HL-60/S4 (cell line): ENCODE data around the gene ZNF23.

Source experiments
- in situ Hi-C: fragments of 300-500 bp; cut with MboI; formaldehyde crosslinking; loops from 2 replicates; pipeline ENCODE4 v1.14.3; 2022; ENCODE audit warnings: low sequenced_read_pairs

Gene ZNF23

DNA sequence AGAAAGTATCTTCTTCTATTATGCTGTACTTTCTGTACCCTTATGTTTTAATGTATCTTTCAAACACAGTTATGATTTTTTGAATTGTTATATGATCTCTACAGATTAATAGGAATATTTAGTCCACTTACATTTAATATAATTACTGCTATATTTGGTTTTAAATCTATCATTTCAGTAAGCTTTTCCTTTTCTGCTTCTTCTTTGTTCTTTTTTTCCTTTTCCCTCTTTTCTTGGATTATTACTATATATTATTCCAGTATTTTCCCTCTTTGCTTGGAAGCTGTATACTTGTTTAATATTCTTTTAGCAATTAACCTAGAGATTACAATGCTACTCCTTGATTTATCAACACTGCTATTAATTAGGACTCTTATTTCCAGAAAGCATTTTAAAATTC, 33.7 kb downstream of the ZNF23 start:
- in situ Hi-C loops, result no loop called here

DNA sequence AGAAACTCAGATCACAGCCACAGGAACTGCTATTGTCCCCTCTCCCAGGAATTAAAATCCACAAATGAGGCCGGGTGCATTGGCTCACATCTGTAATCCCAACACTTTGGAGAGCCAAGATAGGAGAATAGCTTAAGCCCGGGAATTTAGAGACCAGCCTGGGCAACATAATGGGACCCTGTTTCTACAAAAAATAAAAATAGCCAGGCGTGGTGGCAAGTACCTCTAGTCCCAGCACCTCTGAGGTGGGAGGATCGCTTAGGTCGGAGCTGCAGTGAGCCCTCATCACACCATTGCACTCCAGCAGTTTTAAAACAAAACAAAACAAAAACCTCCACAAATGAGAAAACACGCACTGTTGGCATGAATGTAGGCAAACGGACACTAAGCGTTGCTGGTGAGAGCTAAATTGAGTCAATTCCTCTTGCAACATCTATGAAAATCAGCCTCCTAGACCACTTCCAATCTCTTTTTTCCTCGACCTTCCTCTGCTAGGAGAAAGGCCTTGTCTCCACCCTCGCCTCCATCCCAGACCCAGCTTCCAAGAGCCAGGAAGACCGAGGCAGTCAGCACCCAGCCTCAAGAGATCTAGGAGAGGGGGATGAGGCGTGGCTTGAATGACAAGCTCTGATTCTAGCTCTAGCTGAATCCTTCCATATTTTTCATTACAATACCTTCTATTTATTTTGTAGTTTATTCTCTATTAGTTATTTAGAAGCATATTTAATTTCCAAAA, 35.0 kb downstream of the ZNF23 start:
- in situ Hi-C loops, result no loop called here

DNA sequence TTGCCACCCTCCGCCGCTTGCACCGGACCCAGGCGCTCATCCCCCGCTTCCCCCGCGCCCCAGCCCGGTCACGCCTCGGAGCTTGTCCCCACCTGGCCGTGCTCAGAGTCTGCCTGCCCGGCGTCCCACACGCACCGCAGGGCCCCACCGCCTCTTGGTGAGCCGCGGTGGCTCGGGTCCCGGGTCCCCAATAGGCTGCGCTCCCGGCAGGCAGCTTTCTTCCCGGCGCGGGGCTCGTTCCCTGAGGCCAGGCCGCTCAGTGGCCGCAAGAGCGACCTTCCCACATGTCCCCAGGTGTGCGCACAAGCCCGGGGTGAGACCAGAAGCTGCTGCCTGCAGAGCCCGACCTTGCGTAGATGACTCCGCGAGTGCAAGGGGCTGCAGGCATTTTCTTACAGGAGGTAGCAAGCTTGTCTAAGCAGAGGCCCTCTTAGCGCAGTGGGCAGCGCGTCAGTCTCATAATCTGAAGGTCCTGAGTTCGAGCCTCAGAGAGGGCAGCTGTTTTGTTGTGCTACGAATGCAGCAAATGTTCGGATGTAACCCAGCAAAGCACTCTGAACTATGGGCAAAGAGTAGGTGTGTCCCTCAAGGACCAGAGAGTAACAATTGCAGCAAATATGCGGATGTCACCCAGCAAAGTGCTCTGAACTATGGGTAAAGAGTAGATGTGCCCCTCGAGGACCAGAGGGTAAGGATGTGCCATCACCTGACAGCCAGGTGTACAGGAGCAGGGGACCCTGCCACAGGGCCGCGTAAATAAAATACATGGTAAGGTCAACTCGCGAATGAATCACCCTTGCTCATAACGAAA, 35.8 kb downstream of the ZNF23 start:
- in situ Hi-C loops, result no loop called here

DNA sequence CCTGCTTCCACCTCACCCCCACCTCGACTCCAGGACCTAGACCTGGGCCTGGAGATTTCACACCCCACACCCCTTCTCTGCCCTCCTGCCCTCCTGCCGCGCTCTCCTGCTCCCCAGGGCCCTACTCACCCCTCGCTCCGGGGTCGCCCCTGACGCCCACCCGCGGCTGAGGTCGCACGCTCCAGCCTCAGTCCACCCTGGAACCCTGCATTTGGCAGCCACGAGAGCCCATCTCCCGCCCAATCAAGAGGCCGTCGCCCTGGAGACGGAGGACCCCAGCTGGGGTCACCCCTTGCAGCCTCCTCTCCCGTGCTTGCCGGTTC, 36.3 kb downstream of the ZNF23 start:
- in situ Hi-C loops, result no loop called here

DNA sequence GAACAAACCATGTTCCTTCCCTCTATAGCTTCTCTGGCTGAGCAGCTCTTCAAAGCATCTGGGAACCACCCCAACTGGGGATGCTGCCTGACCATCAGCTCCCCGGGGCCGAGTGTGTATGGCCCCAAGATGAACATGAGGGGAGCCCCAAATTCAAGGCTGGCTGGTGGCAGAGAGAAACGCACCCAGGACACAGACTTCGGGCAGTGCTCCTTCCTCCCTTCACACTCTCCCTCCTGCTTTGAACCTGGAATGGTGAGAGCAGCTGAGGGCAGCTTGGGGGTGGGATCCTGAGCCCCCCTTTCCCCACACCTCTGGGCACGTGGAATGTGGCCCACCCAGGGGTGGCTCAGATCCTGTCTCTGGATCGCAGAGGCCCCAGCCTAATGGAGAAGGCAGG, 37.4 kb downstream of the ZNF23 start:
- in situ Hi-C loops, result no loop called here

DNA sequence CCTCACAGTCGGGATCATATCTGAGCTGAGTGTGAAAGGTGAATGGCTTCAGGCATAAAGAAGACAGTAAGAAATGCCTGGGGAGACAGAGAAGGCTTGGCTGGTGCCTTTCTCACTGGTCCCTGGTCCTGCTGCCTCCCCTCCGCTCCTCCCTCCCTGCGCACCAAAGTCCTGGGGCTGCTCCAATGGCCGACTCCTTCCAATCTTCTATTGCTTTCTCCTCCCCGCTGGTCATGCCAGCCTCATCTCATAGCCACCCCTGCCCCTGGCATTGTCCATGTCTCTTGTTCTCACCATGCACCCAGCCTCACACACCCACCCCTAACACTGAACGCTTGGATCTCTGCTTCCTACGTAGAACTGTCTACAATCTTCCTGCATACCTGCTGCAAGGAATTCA, 38.2 kb downstream of the ZNF23 start:
- in situ Hi-C loops, result no loop called here

DNA sequence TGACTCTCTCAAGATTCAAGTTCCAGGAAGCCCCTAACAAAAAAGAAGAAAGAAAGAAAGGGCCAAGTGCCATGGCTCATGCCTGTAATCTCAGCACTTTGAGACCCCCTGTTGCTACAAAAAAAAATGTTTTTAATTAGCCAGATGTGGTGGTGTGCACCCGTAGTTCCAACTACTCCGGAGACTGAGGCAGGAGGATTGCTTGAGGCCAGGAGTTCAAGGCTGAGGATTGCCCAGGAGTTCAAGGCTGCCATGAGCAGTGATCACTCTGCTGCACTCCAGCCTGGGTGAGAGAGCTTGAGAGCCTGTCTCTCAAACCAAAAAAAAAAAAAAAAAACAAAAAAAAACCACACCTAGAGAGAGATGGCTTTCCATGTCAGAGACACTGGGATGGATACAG, 39.0 kb downstream of the ZNF23 start:
- in situ Hi-C loops, result no loop called here

DNA sequence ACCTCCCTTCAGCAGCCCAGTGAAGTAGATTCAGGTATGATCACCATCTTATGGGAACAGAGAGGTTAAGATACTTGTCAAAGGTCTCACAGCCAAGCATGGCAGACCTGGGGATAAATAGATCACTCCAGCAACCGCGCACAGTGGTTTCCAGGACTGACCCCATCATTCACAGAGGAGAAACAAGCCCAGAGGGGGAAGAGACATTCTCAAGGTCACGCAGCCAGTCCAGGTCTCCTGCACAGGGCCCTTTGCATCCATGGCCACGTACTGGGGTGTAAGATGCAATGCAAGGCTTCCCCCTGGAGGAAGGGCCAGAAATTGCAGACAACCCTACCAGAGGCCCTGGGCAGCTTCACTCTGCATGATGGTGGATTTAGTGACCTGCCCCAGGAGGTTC, 40.1 kb downstream of the ZNF23 start:
- in situ Hi-C loops, result no loop called here

DNA sequence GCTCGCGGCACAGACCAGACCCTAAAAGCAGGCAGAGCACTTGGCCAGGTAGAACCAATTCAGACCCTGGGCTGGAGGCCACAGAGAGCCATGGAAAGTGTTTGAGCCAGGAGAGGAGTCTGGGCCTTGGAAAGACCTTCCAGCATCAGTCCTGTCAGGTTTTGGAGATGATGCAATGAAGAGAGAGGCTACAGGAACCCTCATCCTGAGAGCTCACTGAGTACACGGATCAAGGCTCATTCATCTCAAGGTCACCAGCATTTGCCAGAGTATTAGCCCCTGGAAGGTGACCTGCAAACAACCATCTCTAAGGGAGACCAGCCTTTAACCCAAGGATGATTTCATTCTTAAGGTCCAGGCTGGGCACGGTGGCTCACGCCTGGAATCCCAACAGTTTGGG, 48.0 kb downstream of the ZNF23 start:
- in situ Hi-C loops, result no loop called here

DNA sequence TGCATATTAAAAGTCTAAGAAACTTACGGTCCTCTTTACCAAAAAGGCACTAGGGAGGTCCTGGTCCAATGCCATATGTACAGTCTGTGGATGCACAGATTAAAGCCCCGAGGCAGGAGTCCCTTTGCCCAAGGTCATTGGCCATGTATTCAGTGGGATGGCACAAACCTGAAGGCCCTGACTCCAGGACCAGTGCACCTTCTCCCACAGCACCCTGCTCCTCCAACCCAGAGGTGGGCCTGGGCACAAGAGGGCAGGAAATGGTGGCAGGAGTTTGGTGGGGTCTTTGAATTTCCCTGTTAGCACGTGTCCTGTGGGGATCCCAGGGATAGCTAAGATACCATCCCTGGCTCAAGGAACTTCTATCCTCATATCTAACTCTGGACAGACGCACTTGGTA, 48.7 kb downstream of the ZNF23 start:
- in situ Hi-C loops, result no loop called here

DNA sequence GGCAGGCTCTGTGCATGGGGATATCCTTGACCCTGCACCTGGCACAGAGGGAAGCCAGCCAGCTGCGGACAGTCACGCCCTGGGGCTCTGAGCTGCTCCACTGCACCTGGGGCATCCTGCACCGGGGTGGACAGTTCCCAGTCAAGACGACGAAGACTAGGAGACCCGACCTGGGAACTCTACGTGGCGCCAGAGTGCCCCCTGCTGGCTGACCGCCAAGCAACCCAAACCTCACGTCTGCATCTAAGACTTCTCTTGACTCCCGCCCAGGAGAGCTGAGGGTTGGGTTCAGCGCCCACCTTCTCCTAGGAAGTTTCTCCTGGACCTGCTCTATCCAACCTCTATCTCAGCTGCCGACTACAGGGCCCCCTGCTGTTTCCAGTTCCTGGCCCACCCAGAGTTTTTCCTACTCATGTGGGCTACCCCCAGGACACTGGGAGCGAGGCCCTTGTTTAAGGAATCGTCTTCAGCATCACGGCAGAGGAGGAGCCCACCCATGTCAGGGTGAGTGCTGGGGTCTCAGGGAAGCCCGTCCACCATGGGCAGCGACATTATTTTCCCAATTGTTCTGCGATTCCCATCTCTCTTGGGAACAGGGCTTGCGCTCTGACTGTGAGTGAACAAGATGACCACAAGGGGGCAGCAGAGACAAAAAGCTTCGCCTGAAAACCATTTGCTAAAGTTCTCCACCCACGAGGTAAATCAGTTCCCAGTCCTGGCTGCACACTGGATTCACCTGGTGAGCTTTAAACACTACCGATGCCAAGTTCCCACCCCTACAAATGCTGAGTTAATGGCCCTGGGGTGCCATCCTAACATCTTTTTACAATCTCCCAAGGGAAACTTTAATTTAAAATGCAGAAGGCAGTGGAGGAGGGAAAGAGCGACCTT, 49.5 kb downstream of the ZNF23 start:
- in situ Hi-C loops, result no loop called here

DNA sequence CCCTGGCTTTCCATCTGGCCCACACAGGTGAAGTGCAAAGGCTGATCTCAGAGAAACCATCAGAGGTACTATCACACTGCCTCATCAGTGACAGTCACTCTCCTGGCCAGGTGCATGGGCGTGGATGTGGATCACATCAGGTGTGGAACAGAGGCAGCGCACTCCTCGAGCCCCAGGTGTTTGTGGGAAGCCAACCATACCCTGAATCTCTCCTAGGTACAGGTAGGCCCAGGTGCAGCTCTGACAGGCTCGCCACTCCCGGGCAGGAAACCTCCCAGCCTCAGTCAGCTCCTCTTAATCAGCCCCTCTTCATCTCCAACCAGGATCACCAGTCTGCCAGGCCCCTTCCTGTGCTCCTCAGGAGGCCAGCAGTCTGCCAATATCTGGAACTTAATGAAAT, 51.9 kb downstream of the ZNF23 start:
- in situ Hi-C loops, result no loop called here

DNA sequence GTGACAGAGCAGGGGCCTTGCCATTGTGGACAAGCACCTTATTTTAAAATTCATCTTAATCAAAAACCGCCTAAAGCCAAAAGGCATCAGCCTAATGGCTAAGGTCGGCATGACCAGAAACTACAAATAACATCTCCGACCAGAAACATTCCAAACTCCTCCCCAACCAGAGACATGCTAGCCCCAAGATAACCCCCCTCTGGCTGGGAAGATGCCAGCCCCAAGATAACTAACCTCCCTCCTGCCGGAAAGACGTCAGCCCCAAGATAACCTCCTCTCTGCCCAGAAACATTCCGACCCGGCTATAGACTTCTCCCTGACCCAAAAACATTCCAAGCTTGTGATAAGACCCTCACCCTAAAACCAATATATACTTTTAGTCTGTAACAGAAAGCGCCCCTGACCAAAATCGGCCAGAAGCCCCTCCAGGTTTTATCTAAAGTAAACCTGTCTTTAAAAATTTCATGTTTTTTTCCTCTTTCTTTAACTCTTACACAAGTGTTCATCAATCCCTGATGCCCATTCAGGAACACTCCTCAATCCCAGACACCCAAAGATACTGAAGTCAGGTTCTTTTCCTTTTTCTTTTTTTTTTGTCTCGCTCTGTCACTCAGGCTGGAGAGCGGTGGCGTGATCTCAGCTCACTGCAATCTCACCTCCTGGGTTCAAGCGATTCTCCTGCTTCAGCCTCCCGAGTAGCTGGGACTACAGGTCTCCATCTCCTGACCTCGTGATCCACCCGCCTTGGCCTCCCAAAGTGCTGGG, 52.9 kb downstream of the ZNF23 start:
- in situ Hi-C loops, result no loop called here

DNA sequence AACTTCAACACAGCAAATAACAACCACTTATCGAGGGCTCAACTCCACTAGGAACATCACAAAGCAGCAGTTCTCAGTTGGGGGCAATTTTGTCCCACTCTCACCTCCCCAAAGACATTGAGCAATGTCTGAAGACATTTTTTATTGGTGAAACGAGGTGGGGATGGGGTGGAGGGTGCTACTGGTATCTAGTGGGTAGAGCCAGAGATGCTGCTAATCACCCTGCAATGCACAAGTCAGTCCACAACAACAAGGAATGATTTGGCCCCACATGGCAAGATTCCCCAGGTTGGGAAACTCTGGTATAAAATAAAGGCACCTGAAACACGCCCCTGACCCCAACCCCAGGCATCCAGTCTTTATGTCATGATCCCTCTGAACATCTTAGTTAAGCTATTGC, 53.5 kb downstream of the ZNF23 start:
- in situ Hi-C loops, result no loop called here

DNA sequence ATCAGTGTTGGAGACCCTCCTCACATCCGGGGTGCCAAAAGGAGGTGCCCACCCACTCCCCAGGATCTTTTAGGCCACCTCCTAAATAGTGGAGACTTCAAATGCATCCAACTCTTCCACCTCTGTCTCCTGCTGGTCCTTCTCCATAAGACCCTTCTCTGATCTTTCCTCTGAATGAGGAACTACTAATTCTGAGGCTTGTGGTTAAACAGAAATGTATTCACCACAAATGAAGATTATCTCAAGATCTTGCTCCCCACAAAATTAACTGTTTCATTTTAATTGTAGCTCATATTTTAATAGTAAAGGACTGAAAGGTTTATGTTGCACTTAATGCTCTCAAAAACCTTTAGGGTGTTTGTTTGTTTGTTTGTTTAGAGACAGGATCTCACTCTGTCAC, 54.3 kb downstream of the ZNF23 start:
- in situ Hi-C loops, result no loop called here

DNA sequence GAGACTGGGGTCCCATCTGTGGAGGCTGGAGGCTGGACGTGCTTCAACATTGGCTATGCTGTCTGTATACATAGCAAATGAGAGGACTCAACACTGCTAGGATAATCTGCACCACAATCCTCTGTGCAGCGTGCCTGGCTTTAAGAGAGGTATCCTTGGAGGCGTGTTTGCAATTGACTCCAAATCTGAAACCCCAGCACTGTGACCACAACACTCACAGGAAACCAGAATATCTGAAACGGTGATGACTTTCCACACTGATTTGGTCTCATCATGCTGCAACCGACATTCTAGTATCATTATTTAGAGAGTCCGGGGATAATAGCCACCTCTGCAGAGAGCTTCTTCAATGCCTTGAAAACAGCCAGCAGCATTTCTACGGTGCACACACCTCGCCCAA, 55.3 kb downstream of the ZNF23 start:
- in situ Hi-C loops, result no loop called here

DNA sequence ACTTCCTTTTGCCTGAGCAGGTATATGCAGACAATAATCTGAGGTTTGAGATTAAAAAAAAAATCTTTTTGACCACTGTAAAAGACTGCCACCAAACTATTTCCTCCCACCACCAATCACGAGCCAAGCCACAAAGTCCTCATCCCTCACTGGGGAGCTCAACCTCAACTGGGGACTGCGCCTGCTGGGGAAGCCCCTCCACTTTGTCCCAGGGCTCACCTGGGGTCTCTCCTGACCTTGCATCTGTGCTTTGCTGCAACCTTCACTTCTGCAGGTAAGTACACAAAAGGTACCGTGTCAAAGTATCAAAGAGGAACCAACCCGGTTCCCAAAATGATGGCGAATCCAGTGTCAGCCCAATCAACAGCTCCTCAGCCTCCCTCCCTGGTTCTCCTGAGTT, 55.7 kb downstream of the ZNF23 start:
- in situ Hi-C loops, result no loop called here

DNA sequence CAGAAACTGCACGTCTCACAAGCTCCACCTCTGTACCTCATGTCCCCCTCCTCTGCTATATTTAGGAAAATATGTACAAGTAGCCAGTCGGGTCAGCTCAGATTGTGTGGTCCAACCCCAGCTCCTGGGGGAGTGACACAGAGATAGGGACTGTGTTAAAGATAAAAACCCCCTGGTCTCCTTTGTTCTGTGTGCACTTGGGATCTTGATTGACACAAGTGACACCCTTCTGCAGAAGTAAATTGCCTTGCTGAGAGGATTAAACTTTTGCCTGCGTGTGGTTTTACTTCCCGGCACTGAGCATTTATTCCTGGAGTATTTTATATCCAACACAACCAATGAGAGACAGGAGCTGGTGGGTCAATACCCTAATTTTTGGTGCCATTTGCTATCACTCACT, 57.7 kb downstream of the ZNF23 start:
- in situ Hi-C loops, result no loop called here

DNA sequence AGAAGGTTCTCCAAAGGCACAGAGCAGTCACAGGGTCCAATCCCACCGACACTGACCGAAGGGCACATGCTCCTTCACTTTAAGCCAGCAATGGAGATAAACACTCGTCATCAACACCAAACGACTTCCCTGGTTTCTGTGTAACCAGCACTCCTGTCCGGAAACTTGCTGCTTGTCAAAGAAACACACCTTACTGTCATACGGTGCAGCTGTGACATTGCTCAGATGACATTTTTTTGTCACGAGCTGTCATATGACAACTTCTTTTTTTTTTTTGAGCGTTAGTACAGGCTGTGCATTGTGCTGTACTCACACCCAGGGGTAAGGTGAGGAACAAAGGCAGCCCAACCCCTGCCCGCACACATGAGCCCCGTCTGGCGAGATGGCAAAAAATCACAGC, 59.4 kb downstream of the ZNF23 start:
- in situ Hi-C loops, result no loop called here

DNA sequence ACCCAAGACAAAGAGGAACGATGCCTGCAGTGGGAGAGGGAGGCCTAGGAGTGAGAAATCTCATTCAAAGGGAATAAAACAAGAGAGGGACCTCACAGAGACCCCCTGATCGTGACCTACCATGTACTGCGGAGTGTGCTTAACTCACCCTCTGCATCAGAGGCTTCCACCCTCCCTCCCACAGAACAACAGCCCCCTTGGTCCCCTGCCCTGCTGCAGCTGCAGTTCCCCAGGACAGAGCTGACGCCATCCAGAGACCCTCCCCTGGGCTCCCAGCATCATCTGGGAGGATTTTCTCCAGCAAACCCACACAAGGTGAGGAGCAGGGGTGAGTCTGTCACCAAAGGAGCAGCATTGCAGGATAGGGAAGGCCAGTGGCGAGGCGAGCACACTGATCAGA, 60.0 kb downstream of the ZNF23 start:
- in situ Hi-C loops, result no loop called here
